SK-N-MC (cell line): ENCODE data around the gene GPR156.
"Not testable (repeated sequence)": the region's sequence is repeated elsewhere in the genome, so short reads cannot be mapped to it uniquely, and the experiment has no call there.

ENCODE experiments used
- DNase-seq: peaks from one replicate; pipeline ENCODE4 v3.0.0-alpha.2; 2011; ENCODE audit warnings: low read depth, low spot score
- H3K27ac ChIP-seq: fragments of 200-600 bp; sonication (generic); 2 replicates; pipeline ENCODE4 v1.5.1; 2016; ENCODE audit warnings: mixed run types
- H3K36me3 ChIP-seq: fragments of 200-600 bp; sonication (generic); 2 replicates; pipeline ENCODE4 v1.6.1; 2017; ENCODE audit warnings: antibody characterized with exemption, low read length, mixed read lengths; ENCODE audit not compliant: insufficient read depth
- H3K4me3 ChIP-seq: fragments of 200-600 bp; sonication (generic); 2 replicates; pipeline ENCODE4 v1.5.1; 2016
- H3K9ac ChIP-seq: fragments of 200-600 bp; sonication (generic); 2 replicates; pipeline ENCODE4 v1.8.0; 2017; ENCODE audit warnings: mixed run types, mixed read lengths; ENCODE audit not compliant: insufficient read length
- H3K9me3 ChIP-seq: fragments of 200-600 bp; sonication (generic); 2 replicates; pipeline ENCODE4 v1.6.1; 2017; ENCODE audit warnings: low read depth, mild to moderate bottlenecking, antibody characterized with exemption, low read length, moderate library complexity, mixed read lengths
- EZH2 ChIP-seq: fragments of 200-600 bp; sonication (generic); IDR thresholded peaks from one replicate; pipeline ENCODE4 v1.6.1; 2017; ENCODE audit warnings: antibody characterized with exemption
- FOXP2 ChIP-seq: optimal IDR thresholded peaks from 2 replicates; pipeline ENCODE3; 2011; ENCODE audit warnings: mild to moderate bottlenecking, moderate library complexity; ENCODE audit not compliant: insufficient read depth; ENCODE audit errors: extremely low read length, control extremely low read depth
- POLR2AphosphoS5 ChIP-seq: IDR thresholded peaks from 2 replicates; pipeline ENCODE4 v1.6.1; 2012; ENCODE audit warnings: mild to moderate bottlenecking, low read depth, low read length, borderline replicate concordance

The GPR156 gene

DNA sequence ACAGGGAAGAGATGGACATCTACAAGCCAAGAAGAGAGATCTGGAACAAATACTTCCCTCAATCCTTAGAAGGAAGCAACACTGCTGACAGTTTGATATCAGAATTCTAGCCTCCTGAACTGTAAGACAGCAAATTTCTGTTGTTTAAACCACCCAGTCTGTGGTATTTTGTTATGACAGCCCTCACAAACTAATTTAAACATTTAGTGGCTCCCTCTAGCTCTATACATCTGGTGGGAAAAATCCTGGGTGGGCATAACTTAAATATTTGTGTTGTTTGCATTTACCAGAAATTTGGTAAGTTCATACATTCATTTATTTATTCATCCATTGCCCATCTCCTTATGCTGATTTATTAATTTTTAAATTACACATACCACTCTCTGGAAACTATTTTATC is 128.3 kb downstream of the GPR156 start:
- TF ChIP-seq POLR2AphosphoS5 (no peak), FOXP2 (no peak), EZH2 (no peak)
- Histone ChIP-seq H3K9ac (no peak overlapping the region), H3K27ac (no peak overlapping the region), H3K9me3 (0 out of 2 replicates have a peak, but pooled peaks cover 3% of the 10 kb centered on the region), H3K36me3 (no peaks in the 10 kb centered on the region), H3K4me3 (no peak overlapping the region)
- DNase-seq, result no peak

DNA sequence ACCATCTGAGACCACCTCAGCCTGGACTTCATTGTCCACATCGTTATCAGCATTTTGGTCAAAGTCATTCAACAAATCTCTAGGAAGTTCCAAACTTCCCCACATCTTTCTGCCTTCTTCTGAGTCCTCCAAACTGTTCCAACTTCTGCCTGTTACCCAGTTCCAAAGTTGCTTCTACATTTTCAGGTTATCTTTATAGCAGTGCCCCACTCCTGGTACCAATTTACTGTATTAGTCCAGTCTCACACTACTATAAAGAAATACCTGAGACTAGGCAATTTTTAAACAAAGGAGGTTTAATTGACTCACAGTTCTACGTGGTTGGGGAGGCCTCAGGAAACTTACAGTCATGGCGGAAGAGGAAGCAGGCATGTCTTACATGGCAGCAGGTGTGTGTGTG is 129.3 kb downstream of the GPR156 start:
- not testable (repeated sequence) for H3K9ac ChIP-seq, H3K36me3 ChIP-seq, H3K27ac ChIP-seq, DNase-seq, H3K9me3 ChIP-seq, H3K4me3 ChIP-seq

DNA sequence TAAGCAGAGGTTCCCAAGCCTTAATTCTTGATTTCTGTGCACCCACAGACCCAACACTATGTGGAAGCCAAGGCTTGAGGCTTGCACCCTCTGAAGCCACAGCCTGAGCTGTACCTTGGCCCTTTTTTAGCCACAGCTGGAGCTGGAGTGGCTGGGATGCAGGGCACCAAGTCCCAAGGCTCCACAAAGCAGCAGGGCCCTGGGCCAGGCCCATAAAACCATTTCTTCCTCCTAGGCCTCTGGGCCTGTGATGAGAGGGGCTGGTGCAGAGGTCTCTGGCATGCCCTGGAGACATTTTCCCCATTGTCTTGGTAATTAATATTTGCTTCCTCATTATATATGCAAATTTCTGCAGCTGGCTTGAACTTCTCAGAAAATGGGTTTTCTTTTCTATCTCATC is 129.9 kb downstream of the GPR156 start:
- H3K9me3 ChIP-seq, result 0 out of 2 replicates have a peak, but pooled peaks cover 3% of the 10 kb centered on the region
- no peak for TF ChIP-seq FOXP2
- no peak for TF ChIP-seq POLR2AphosphoS5
- TF ChIP-seq EZH2, result no peak
- no peak overlapping the region for H3K4me3 ChIP-seq
- no peak overlapping the region for H3K9ac ChIP-seq
- no peak overlapping the region for H3K27ac ChIP-seq
- H3K36me3 ChIP-seq, result no peaks in the 10 kb centered on the region
- no peak for DNase-seq

DNA sequence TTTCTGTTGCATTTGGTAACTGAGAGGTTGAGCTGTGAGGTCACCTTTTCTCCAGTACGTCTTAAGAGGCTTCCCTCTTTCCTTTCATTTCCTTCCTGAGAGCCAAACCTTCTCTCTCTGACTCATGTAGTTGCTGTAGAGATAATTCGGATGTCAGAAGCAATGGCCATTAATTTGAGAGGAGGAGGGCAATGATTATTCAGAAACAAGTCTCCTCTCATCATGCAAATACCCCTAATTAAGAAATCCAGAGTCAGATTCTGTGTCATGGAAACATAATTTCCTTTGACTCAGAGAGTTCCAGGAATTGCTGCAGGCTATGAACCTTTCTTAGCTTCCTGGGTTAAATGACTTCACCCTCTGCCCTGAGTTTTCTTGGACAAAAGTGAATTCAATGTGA is 131.7 kb downstream of the GPR156 start:
- Histone ChIP-seq H3K9me3 (0 out of 2 replicates have a peak, but pooled peaks cover 3% of the 10 kb centered on the region), H3K9ac (no peak overlapping the region), H3K27ac (no peak overlapping the region), H3K4me3 (no peak overlapping the region), H3K36me3 (no peaks in the 10 kb centered on the region)
- TF ChIP-seq FOXP2, result no peak
- no peak for TF ChIP-seq EZH2
- TF ChIP-seq POLR2AphosphoS5, result no peak
- DNase-seq, result no peak

DNA sequence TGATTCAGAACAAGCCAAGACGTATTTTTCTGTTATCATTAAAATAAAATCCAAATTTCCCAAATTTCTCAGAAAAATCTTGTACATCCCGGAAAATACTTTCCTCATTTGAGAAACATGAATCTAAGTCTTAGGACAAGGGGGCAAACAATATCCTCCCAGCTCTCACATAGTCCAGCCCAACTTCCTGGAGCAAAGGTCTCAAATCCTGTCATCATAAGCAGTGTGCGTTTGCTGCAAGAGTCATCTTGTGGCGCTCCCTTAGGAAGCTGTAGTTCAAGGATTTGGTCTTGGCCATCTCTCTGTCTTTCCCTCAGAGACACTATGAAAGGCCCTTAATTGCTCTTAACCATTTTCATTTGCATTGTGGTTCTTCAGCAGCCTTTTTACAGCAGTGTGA is 133.2 kb downstream of the GPR156 start:
- no peak for DNase-seq

DNA sequence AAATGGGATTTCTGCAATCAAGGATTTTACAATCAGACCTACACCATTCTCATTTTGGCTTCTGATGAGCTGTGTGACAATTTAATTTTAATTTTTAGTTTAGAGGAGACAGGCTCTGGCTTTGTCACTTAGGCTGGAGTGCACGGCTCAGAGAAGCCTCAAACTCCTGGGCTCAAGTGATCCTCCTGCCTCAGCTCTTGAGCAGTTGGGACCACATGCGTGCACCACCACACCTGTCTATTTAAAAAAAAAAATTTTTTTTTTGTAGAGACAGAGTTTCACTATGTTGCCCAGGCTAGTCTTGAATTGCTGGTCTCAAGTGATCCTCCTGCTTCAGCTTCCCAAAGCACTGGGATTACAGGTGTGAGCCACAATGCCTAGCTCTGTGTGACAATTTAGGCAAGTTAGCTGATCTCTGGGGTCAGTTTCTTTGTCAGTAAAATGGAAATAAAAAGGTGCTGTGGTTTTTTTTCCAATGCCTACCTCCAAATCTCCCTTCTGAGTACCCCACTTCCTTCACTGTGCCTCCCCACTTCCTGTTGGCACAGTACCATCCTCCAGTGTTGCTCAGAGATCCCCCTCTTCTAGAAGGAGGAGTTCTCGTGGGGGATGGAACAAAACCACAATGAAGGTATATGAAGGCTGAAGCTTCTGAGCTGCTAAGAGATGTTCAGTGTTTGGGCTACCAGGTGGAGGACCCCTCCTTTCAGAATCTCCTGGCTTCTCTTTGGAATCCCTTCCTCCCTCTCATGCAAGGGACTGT is 136.7 kb downstream of the GPR156 start:
- Histone ChIP-seq H3K9ac (no peak overlapping the region), H3K36me3 (no peaks in the 10 kb centered on the region), H3K9me3 (no peaks in the 10 kb centered on the region), H3K4me3 (no peak overlapping the region), H3K27ac (no peak overlapping the region)
- TF ChIP-seq FOXP2, result no peak
- TF ChIP-seq EZH2, result no peak
- no peak for TF ChIP-seq POLR2AphosphoS5
- no peak for DNase-seq

More for the DNA sequence above, 133.2 kb downstream of the GPR156 start:
- no peak overlapping the region for H3K9ac ChIP-seq
- H3K4me3 ChIP-seq, result no peak overlapping the region
- TF ChIP-seq POLR2AphosphoS5 (no peak), FOXP2 (no peak), EZH2 (no peak)
- H3K36me3 ChIP-seq, result no peaks in the 10 kb centered on the region
- H3K27ac ChIP-seq, result no peak overlapping the region
- H3K9me3 ChIP-seq, result 0 out of 2 replicates have a peak, but pooled peaks cover 3% of the 10 kb centered on the region

DNA sequence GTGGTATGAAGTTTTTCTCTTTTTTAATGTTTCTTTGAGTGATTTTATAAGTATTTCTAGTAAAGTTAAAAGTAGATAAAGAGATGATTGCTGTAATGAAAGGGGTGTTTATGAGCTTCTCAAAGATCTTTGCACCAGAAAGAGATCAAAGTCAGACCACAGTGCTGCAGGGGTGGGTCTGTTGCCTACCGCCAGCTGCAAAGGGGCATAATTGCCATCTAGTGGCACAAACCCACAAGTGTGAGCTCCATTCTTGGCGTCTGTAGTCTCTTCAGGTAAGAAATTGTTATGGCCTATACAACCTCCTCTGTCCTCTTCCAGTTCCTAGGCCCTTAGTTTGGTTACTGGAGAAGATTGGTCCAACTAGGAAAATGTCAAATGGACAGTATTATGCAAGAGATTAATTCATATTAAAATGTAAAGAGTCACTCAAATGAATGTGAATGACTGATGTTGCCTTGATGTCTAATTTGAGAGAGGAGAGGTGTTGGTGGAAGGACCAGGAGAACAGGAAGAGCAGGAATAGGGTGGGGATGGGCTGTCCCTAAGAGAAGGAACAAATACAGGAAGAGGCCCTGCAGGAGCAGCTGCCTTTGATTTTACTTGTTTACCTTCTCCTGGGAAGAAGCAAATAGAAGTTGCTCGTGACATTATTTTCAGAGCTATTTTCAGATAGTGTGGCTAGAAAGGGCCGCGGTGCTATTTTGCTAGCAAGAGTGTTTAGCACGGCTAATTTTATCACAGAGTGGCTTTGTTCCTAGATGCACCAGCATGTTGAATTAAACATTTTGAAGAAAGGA is 137.8 kb downstream of the GPR156 start:
- no peak overlapping the region for H3K27ac ChIP-seq

DNA sequence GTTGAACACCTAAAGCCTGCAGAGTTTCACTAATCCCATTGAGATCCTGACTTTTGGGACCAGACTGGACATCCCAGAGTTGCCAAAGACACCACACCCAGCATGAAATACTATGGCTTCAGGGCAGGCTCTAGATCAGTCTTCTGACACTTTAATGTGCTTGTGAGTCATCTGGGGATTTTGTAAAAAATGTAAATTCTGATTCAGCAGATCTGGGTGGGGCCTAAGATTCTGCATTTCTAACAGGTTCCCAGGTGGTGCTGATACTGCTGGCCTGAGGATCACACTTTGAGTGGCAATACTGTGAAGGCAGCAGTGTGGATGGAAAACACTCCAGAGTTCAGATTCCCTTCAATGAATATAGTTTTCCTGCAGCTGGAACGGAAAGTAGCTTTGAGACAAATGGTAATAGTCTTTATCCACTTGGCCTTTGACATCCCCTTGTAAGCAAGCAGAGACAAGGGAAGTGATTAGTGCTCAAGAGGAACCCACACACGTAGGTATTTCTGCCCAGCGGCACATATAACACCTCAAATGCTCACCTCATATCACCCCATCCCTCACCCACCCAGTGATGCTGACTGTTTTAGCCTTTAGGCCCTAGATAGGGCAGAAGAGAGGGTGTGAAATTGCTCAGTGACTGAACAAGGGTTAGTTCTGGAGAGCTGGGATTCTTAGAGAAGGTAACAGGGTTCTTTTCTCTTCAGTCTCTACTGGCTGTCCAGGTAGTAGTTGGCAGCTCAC is 139.3 kb downstream of the GPR156 start:
- no peak for TF ChIP-seq POLR2AphosphoS5
- no peak for TF ChIP-seq FOXP2
- no peak for TF ChIP-seq EZH2
- no peaks in the 10 kb centered on the region for H3K9me3 ChIP-seq
- H3K4me3 ChIP-seq, result no peak overlapping the region
- no peak for DNase-seq
- no peak overlapping the region for H3K9ac ChIP-seq
- no peaks in the 10 kb centered on the region for H3K36me3 ChIP-seq
- H3K27ac ChIP-seq, result no peak overlapping the region

More for the DNA sequence above, 137.8 kb downstream of the GPR156 start:
- no peak for DNase-seq
- H3K4me3 ChIP-seq, result no peak overlapping the region
- H3K9me3 ChIP-seq, result no peaks in the 10 kb centered on the region
- no peaks in the 10 kb centered on the region for H3K36me3 ChIP-seq
- no peak overlapping the region for H3K9ac ChIP-seq
- TF ChIP-seq FOXP2 (no peak), POLR2AphosphoS5 (no peak), EZH2 (no peak)
